Peyer's patch (tissue), 4 donors: ENCODE data around the gene IRF1.
"Not testable (repeated sequence)": the region's sequence is repeated elsewhere in the genome, so short reads cannot be mapped to it uniquely, and the experiment has no call there.

Source experiments
- POLR2A ChIP-seq, 2 donors: fragments of 450-650 bp; IDR thresholded peaks; one replicate each; pipeline ENCODE4 v1.5.1; 2017; ENCODE audit warnings: antibody characterized with exemption in 2 of 2, mild to moderate bottlenecking in 2 of 2, moderate library complexity in 2 of 2
- TF ChIP-seq, protein P1 (sequence below), 6 experiments: fragments of 450-650 bp in 4 of 6; fragments of 200-600 bp in 2 of 6; sonication (generic) in 1 of 6; IDR thresholded peaks; one replicate each; pipeline ENCODE4 v1.5.1; 2017 to 2019; ENCODE audit warnings: antibody characterized with exemption in 6 of 6, mild to moderate bottlenecking in 3 of 6, moderate library complexity in 1 of 6

DNA sequence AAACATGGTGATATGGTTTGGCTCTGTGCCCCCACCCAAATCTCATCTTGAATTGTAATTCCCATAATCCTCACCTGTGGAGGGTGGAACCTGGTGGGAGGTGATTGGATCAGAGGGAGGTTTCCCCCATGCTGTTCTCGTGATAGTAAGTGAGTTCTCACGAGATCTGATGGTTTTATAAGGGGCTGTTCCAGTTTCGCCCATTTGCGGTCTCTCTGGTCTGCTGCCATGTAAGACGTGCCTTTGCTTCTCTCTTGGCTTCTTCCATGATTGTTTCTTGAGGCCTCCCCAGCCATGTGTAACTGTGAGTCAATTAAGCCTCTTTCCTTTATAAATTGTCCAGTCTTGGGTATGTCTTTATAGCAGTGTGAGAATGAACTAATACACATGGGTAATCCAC is 34.3 kb upstream of the IRF1 start:
- TF ChIP-seq, protein P1, sequence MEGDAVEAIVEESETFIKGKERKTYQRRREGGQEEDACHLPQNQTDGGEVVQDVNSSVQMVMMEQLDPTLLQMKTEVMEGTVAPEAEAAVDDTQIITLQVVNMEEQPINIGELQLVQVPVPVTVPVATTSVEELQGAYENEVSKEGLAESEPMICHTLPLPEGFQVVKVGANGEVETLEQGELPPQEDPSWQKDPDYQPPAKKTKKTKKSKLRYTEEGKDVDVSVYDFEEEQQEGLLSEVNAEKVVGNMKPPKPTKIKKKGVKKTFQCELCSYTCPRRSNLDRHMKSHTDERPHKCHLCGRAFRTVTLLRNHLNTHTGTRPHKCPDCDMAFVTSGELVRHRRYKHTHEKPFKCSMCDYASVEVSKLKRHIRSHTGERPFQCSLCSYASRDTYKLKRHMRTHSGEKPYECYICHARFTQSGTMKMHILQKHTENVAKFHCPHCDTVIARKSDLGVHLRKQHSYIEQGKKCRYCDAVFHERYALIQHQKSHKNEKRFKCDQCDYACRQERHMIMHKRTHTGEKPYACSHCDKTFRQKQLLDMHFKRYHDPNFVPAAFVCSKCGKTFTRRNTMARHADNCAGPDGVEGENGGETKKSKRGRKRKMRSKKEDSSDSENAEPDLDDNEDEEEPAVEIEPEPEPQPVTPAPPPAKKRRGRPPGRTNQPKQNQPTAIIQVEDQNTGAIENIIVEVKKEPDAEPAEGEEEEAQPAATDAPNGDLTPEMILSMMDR (IDR thresholded peaks at IDR 0.05): not testable (repeated sequence)
- TF ChIP-seq POLR2A (IDR thresholded peaks at IDR 0.05): not testable (repeated sequence)
